ENCODE data around the gene CCDC171. TPM values are rescaled to one million over a fixed set of nuclear protein-coding genes. Genes with fewer than 3 reads are reported as not detected.

CCDC171 gene
- total RNA-seq, 1 donor from 2014 or later = 1.5 TPM

GRCh38 chr9:15856591-15856990 is 303.7 kb downstream of the CCDC171 start:
- intact Hi-C loops (cut with micrococcal nuclease) = no loop called here

- intact Hi-C loops (cut with micrococcal nuclease) = no loop called here
These were observed 314.5 kb downstream of the CCDC171 start for GRCh38 chr9:15867334-15867733.

DNA sequence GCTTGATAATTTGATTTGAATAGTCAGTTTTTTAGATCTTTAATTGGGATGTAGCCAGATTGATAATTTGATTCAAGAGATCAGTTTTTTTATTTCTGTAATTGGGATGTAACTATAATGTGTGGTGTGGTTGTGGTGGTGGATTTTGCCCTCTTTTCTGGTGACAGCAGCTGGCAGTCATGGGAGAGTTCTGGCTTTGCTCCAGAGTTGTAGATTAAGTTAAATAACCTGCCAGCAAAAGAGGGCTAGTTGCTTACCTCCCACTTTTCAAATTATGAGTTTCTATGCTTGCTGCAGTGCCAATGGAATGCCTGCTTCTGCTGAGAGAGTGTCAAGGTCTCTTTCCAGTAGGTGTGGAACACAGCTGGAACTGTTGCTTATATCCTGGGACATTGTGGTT is 315.1 kb downstream of the CCDC171 start:
- intact Hi-C loops (cut with micrococcal nuclease) = no loop called here

DNA sequence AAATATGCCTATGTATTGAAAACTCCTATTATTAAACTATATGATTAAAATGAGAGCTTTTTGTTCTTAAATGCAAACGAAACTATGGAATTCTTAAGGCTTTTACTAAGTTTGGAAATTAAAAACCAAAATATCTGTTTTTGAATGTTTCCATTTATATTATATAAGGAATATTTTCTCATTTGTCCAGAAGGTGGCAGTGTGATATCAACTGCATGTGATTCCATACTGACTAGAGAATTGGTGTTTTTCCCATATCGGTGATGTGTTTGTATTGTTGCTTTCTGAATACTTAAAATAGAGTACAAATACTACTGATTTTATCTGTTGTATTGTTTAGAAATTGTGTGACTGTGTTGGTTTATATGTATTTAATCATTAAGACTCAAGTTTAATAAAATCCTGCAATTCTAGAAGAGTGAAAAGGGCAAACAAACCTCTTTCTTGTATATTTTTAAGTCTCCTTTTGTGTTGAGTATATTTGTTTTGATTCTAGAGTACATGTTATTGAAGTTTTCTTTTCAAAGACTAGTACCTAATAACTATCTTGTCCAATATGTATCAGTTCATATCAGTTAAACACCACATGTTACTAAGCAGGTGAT is 320.8 kb downstream of the CCDC171 start:
- intact Hi-C loops (cut with micrococcal nuclease) = loop anchor here (1.0 to 10.0 kb wide), 2 partner anchors 261 to 771 kb away; no protein-coding TSS in a partner anchor

GRCh38 chr9:15882328-15882727 is 329.5 kb downstream of the CCDC171 start:
- intact Hi-C loops (cut with micrococcal nuclease) = no loop called here

GRCh38 chr9:15882883-15883282 is 330.0 kb downstream of the CCDC171 start:
- intact Hi-C loops (cut with micrococcal nuclease) = no loop called here

GRCh38 chr9:15885464-15885863 is 332.6 kb downstream of the CCDC171 start:
- intact Hi-C loops (cut with micrococcal nuclease) = no loop called here

DNA sequence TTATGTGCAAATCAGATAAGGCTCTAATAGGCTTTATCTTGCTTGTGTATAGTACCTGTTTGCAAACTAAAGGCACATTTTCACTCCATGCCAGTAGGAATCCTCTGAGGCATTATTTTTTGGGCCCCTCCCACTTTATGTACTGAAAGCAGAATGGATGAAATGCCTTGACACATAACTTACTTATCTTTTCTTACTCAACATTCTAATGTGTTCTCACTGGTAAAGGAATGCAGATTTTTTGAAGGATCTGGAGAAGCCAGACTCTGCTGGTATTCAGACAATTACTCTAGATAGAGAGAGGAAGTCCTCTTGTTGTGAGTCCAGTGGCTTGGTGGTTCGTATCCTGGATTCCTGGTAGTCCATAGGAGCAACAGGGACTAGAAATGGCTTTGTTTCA is 336.7 kb downstream of the CCDC171 start:
- intact Hi-C loops (cut with micrococcal nuclease) = no loop called here

- intact Hi-C loops (cut with micrococcal nuclease) = no loop called here
These were observed 348.7 kb downstream of the CCDC171 start for GRCh38 chr9:15901572-15901971.

GRCh38 chr9:15909297-15909696 is 356.5 kb downstream of the CCDC171 start:
- intact Hi-C loops (cut with micrococcal nuclease) = no loop called here

- intact Hi-C loops (cut with micrococcal nuclease) = no loop called here
These were observed 362.9 kb downstream of the CCDC171 start for GRCh38 chr9:15915711-15916110.

GRCh38 chr9:15927161-15927560 is 374.3 kb downstream of the CCDC171 start:
- intact Hi-C loops (cut with micrococcal nuclease) = no loop called here

DNA sequence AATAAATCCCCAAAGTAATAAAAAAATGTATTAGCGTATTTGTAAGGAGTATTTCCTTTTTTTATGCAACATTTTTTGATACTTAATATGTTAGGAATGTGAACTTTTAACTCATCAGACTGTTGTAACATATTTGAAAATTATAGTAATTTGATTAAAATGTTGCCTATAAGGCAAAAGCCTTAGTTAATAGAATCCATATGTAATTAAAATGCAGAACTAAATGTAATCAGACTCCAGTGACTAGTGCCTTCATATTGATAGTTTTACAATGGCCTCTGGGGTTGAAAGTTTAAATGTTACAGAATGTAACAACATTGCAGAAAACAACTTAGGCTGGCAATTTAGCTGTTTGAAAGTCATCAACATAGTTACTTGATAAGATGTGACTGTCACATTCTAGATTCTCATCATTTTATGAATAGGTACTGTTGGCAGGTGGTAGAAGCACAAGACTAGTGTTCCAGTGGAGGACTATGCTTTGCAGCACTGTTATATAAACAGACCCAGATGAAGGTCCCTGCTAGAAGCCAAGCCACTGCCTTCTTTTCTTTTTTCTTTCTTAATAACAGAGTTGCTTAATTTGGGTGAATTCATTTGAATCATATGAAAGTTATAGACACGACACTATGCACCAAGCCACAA is 382.9 kb downstream of the CCDC171 start:
- intact Hi-C loops (cut with micrococcal nuclease) = no loop called here

- intact Hi-C loops (cut with micrococcal nuclease) = no loop called here
These were observed 383.6 kb downstream of the CCDC171 start for GRCh38 chr9:15936306-15936921.

- intact Hi-C loops (cut with micrococcal nuclease) = no loop called here
These were observed 390.1 kb downstream of the CCDC171 start for GRCh38 chr9:15942831-15943424.

GRCh38 chr9:15944341-15944740 is 391.5 kb downstream of the CCDC171 start:
- intact Hi-C loops (cut with micrococcal nuclease) = no loop called here

- intact Hi-C loops (cut with micrococcal nuclease) = no loop called here
These were observed 406.8 kb downstream of the CCDC171 start for GRCh38 chr9:15959663-15960062.

DNA sequence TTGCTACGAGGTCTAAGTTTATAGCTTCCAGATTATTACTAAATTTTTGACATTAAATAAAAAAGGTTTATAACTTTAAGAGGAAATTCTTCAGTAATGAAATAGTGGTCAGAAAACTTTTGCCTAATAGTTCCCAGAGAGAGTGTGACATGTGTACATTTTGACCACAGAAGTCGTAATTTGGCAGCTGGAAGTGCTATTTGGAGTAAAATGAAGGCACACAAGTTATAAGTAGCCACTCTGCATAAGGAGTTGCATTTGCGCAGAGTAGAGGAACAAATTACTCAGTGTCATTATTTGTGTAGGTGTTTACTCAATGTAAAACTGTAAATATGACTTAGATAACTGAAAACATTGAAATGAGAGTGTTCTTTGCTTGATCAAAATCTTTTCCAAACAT is 408.4 kb downstream of the CCDC171 start:
- intact Hi-C loops (cut with micrococcal nuclease) = no loop called here

GRCh38 chr9:15965246-15965745 is 412.5 kb downstream of the CCDC171 start:
- intact Hi-C loops (cut with micrococcal nuclease) = no loop called here

DNA sequence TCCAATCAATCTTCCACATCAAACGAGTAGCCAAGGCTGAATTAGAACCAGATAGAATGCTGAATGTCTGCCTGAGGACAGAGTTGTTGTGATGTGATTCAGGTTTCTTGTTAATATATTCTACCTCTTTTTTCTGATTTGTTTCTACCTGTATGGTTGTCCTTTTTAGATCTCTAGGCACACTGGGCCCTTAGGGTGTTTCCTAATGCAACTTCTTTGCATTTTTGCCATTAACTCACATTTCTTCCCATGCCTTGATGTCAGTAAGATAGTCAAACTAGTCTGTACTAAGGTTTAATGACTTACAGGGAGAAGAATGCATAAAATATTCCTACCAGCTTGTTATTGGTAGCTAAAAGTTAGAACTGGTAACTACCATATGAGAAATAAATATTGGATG is 413.6 kb downstream of the CCDC171 start:
- intact Hi-C loops (cut with micrococcal nuclease) = no loop called here

GRCh38 chr9:15967068-15967467 is 414.2 kb downstream of the CCDC171 start:
- intact Hi-C loops (cut with micrococcal nuclease) = no loop called here

GRCh38 chr9:15972760-15973159 is 419.9 kb downstream of the CCDC171 start:
- intact Hi-C loops (cut with micrococcal nuclease) = no loop called here

Data from T-helper 1 cell treated with Interleukin-12 subunit alpha and Interleukin-12 subunit beta and Interleukin-4 antibody, amounts not matched to agents 30 ng/mL and 1 ng/mL, for 36 hours (primary cell).